Transverse colon (tissue), 4 donors: ENCODE data around the gene IFITM1.

ENCODE experiments used
- POLR2AphosphoS5 ChIP-seq, 3 donors: sonication (generic); formaldehyde crosslinking; IDR thresholded peaks; one replicate each; pipeline ENCODE4 v1.6.1; 2016; ENCODE audit warnings: antibody characterized with exemption in 3 of 3
- TF ChIP-seq, protein P1 (sequence below), 5 experiments: fragments of 200-600 bp in 3 of 5; fragments of 450-650 bp in 2 of 5; sonication (generic) in 3 of 5; IDR thresholded peaks; 1 replicate in 2 of 5; 2 replicates in 3 of 5; pipeline ENCODE4 v1.5.1; 2016 to 2017; ENCODE audit warnings: antibody characterized with exemption in 5 of 5, inconsistent platforms in 3 of 5, mild to moderate bottlenecking in 2 of 5, moderate library complexity in 1 of 5

DNA sequence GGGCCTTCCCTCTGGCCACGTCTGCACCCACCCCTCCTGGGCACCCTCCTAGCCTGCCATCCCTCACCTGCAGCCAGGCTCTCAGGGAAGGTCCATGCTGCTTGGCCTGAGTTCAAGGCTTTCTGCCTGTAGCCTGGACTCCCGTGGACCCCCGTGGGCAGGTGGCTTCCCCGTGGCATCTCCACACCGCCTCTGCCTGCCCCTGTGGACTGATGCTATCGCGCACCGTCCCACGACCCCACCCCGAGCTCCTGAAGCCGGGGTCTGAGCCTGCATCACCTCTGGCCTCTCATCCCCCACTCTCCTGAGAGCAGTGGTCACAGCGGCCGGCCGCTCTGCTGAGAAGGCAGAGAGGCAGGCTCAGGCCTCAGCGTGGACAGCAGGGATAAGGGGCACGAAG, 19.1 kb upstream of the IFITM1 start:
- TF ChIP-seq, protein P1, sequence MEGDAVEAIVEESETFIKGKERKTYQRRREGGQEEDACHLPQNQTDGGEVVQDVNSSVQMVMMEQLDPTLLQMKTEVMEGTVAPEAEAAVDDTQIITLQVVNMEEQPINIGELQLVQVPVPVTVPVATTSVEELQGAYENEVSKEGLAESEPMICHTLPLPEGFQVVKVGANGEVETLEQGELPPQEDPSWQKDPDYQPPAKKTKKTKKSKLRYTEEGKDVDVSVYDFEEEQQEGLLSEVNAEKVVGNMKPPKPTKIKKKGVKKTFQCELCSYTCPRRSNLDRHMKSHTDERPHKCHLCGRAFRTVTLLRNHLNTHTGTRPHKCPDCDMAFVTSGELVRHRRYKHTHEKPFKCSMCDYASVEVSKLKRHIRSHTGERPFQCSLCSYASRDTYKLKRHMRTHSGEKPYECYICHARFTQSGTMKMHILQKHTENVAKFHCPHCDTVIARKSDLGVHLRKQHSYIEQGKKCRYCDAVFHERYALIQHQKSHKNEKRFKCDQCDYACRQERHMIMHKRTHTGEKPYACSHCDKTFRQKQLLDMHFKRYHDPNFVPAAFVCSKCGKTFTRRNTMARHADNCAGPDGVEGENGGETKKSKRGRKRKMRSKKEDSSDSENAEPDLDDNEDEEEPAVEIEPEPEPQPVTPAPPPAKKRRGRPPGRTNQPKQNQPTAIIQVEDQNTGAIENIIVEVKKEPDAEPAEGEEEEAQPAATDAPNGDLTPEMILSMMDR (IDR thresholded peaks at IDR 0.05): no peak
- no peak for TF ChIP-seq POLR2AphosphoS5 (IDR thresholded peaks at IDR 0.05)
